Type B pancreatic cell (in vitro differentiated cells): ENCODE results near the gene STX3. TPM values are rescaled to one million over a fixed set of nuclear protein-coding genes. Genes with fewer than 3 reads are reported as not detected.

Source experiments
- DNase-seq: peaks from one replicate; pipeline ENCODE4 v3.0.0; 2021; ENCODE audit warnings: mixed read lengths; ENCODE audit not compliant: unreplicated experiment; ENCODE audit errors: extremely low spot score
- H3K27ac Mint-ChIP-seq: 2 replicates; pipeline ENCODE4 v1.8.0; 2021; ENCODE audit warnings: mild to moderate bottlenecking, mixed read lengths
- H3K27me3 Mint-ChIP-seq: 2 replicates; pipeline ENCODE4 v1.8.0; 2021; ENCODE audit warnings: mixed read lengths
- H3K36me3 Mint-ChIP-seq: 2 replicates; pipeline ENCODE4 v1.8.0; 2021; ENCODE audit warnings: mixed read lengths
- H3K4me1 Mint-ChIP-seq: one replicate; pipeline ENCODE4 v1.8.0; 2021; ENCODE audit warnings: mixed read lengths; ENCODE audit not compliant: unreplicated experiment
- H3K4me3 Mint-ChIP-seq: 2 replicates; pipeline ENCODE4 v1.8.0; 2021; ENCODE audit warnings: mild to moderate bottlenecking, mixed read lengths
- H3K9me3 Mint-ChIP-seq: 2 replicates; pipeline ENCODE4 v1.8.0; 2021; ENCODE audit warnings: mixed read lengths
- CTCF ChIP-seq: fragments of 200-600 bp; sonication (generic); conservative IDR thresholded peaks from 2 replicates; pipeline ENCODE4 v1.5.0; 2021; ENCODE audit warnings: antibody characterized with exemption, mild to moderate bottlenecking
- total RNA-seq: library from RNA; stranded (reverse); gene quantifications from 2 replicates; pipeline ENCODE4 v1.2.1, GENCODE V29; 2021; ENCODE audit warnings: low replicate concordance

The STX3 gene
- total RNA-seq, 1 donor from 2014 or later: 44.6 TPM

GRCh38 chr11:59713745-59714144 lies 41.4 kb upstream of the STX3 start, which contains the start of gene OR10V1:
Gene OR10V1 (minus strand): TSS chr11:59713845. CDS start chr11:59713845, 0 bp downstream.
- H3K9me3 Mint-ChIP-seq: no peaks in the 10 kb centered on the region
- H3K4me3 Mint-ChIP-seq: no peak within 1 kb of the TSS
- no peak for TF ChIP-seq CTCF
- peaks cover 6% of the 10 kb centered on the region for H3K27me3 Mint-ChIP-seq
- DNase-seq: no peak
- H3K4me1 Mint-ChIP-seq: no peaks in the 10 kb centered on the region
- no peaks in the 10 kb centered on the region for H3K36me3 Mint-ChIP-seq
- no peak within 1 kb of the TSS for H3K27ac Mint-ChIP-seq

- H3K27ac Mint-ChIP-seq: no peak overlapping the region
- no peaks in the 10 kb centered on the region for H3K9me3 Mint-ChIP-seq
- TF ChIP-seq CTCF: no peak
- no peaks in the 10 kb centered on the region for H3K36me3 Mint-ChIP-seq
- H3K4me1 Mint-ChIP-seq: no peaks in the 10 kb centered on the region
- no peak overlapping the region for H3K4me3 Mint-ChIP-seq
- H3K27me3 Mint-ChIP-seq: peaks cover 6% of the 10 kb centered on the region
- DNase-seq: no peak
Observed at GRCh38 chr11:59716051-59716450, 39.1 kb upstream of the STX3 start.

- TF ChIP-seq CTCF: no peak
- no peaks in the 10 kb centered on the region for H3K9me3 Mint-ChIP-seq
- H3K36me3 Mint-ChIP-seq: no peaks in the 10 kb centered on the region
- H3K4me1 Mint-ChIP-seq: no peaks in the 10 kb centered on the region
- DNase-seq: no peak
- no peak overlapping the region for H3K4me3 Mint-ChIP-seq
- no peak overlapping the region for H3K27ac Mint-ChIP-seq
- H3K27me3 Mint-ChIP-seq: peaks cover 6% of the 10 kb centered on the region
Observed at GRCh38 chr11:59719556-59719955, 35.6 kb upstream of the STX3 start.

GRCh38 chr11:59724066-59724465 lies 31.1 kb upstream of the STX3 start:
- Mint-ChIP-seq H3K27ac (no peak overlapping the region), H3K9me3 (no peaks in the 10 kb centered on the region), H3K27me3 (no peaks in the 10 kb centered on the region), H3K4me3 (no peak overlapping the region), H3K4me1 (no peaks in the 10 kb centered on the region), H3K36me3 (no peaks in the 10 kb centered on the region)
- TF ChIP-seq CTCF: no peak
- no peak for DNase-seq

- H3K27ac Mint-ChIP-seq: no peak overlapping the region
- H3K36me3 Mint-ChIP-seq: no peaks in the 10 kb centered on the region
- H3K4me3 Mint-ChIP-seq: no peak overlapping the region
- no peaks in the 10 kb centered on the region for H3K27me3 Mint-ChIP-seq
- no peaks in the 10 kb centered on the region for H3K9me3 Mint-ChIP-seq
- no peaks in the 10 kb centered on the region for H3K4me1 Mint-ChIP-seq
- no peak for DNase-seq
- no peak for TF ChIP-seq CTCF
Observed at GRCh38 chr11:59727426-59727825, 27.8 kb upstream of the STX3 start.

GRCh38 chr11:59728154-59728553 lies 27.0 kb upstream of the STX3 start:
- DNase-seq: no peak
- no peaks in the 10 kb centered on the region for H3K36me3 Mint-ChIP-seq
- H3K4me3 Mint-ChIP-seq: no peak overlapping the region
- H3K4me1 Mint-ChIP-seq: no peaks in the 10 kb centered on the region
- no peaks in the 10 kb centered on the region for H3K9me3 Mint-ChIP-seq
- H3K27ac Mint-ChIP-seq: no peak overlapping the region
- TF ChIP-seq CTCF: no peak
- H3K27me3 Mint-ChIP-seq: no peaks in the 10 kb centered on the region
